ENCODE measurements around the gene HERC5.

Gene HERC5

DNA sequence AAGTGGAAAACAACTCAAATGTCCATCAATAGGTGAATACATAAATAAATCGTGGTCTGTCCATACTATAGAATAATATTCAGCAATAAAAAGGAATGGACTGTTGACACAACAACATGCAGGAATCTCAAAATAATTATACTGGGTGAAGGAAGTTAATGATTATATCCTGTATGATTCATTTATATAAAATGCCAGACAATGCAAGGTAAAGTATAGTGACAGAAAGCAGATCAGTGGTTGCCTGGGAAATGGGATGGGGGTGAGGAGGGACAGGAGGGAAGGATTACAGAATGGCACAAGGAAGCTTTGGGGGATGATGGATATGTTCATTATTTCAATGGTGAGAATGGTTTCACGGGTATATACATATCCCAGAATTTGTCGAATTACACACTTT is 54.3 kb downstream of the HERC5 start:
- TF ChIP-seq, protein P1, sequence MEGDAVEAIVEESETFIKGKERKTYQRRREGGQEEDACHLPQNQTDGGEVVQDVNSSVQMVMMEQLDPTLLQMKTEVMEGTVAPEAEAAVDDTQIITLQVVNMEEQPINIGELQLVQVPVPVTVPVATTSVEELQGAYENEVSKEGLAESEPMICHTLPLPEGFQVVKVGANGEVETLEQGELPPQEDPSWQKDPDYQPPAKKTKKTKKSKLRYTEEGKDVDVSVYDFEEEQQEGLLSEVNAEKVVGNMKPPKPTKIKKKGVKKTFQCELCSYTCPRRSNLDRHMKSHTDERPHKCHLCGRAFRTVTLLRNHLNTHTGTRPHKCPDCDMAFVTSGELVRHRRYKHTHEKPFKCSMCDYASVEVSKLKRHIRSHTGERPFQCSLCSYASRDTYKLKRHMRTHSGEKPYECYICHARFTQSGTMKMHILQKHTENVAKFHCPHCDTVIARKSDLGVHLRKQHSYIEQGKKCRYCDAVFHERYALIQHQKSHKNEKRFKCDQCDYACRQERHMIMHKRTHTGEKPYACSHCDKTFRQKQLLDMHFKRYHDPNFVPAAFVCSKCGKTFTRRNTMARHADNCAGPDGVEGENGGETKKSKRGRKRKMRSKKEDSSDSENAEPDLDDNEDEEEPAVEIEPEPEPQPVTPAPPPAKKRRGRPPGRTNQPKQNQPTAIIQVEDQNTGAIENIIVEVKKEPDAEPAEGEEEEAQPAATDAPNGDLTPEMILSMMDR (IDR thresholded peaks at IDR 0.05; ENCODE audit: control insufficient read depth, insufficient read depth, low read depth, low read length, missing control alignments) = no peak
- H3K4me3 ChIP-seq (ENCODE audit: control insufficient read depth, low read depth, low read length) = no peak overlapping the region
- DNase-seq (ENCODE audit: low read depth) = no peak

DNA sequence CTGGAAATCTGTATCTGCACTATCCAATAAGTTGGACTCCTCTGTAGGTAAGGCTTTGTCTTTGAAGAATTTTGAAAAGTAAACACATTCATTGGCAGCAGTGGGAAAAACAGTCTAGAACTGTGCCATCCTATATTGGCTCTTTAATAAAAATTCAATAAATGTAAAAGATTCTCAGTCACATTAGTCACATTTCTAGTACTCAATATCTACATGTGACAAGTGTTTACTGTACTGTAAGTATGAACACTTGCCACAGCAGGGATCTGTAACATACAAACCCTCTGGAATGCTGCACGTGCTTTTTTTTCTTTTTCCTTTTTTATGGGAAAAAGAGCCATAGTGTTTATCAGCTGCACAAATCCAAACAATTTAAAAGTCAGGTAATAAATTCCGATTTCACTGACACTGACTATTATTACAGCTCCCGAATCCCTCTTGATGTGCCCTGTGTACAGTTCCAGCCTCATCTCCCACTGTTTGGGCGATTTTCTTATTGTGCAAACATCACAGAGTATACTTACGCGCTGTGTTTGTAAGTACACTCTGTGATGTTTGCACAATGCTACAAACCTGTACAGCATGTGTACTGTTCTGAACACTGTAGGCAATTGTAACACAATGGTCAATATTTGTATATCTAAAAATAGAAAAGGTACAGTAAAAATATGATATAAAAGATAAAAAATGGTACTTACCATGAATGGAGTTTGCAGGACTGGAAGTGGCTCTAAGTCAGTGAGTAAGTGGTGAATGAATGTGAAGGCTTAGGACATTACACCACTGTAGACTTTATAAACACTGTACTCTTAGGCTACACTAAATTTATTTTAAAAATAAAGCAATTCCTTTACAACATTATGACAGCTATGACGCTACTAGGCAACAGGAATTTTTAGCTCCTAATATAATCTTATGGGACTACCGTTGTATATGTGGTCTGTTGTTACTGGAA is 57.9 kb downstream of the HERC5 start:
- no peak for DNase-seq (ENCODE audit: low read depth)
- no peak overlapping the region for H3K4me3 ChIP-seq (ENCODE audit: control insufficient read depth, low read depth, low read length)
- TF ChIP-seq, protein P1 (IDR thresholded peaks at IDR 0.05; ENCODE audit: control insufficient read depth, insufficient read depth, low read depth, low read length, missing control alignments) = no peak

DNA sequence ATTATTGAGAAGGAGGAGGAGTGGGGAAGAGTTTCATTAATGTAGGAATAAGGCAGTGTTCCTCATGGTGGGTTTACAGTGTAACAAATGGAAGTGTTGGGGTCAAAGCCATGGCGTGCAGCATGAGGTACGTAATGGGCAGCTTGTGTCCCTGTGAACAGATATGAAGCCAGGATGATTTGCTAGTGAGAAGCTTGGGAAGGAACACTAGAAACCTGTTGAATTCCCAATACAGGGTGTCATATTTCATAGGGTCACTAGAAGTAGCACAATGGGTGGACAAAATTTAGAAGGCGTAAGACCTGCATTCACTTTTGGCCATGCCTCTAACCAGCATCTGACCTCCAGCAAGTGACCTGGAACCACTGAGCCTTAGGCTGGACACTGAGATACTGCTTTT is 59.8 kb downstream of the HERC5 start:
- DNase-seq (ENCODE audit: low read depth) = no peak
- no peak overlapping the region for H3K4me3 ChIP-seq (ENCODE audit: control insufficient read depth, low read depth, low read length)
- TF ChIP-seq, protein P1 (IDR thresholded peaks at IDR 0.05; ENCODE audit: control insufficient read depth, insufficient read depth, low read depth, low read length, missing control alignments) = no peak

GRCh38 chr4:88517825-88518224 is 60.9 kb downstream of the HERC5 start:
- TF ChIP-seq, protein P1 (IDR thresholded peaks at IDR 0.05; ENCODE audit: control insufficient read depth, insufficient read depth, low read depth, low read length, missing control alignments) = no peak
- no peak for DNase-seq (ENCODE audit: low read depth)
- H3K4me3 ChIP-seq (ENCODE audit: control insufficient read depth, low read depth, low read length) = no peak overlapping the region

GRCh38 chr4:88518911-88519310 is 62.0 kb downstream of the HERC5 start:
- H3K4me3 ChIP-seq (ENCODE audit: control insufficient read depth, low read depth, low read length) = no peak overlapping the region
- TF ChIP-seq, protein P1 (IDR thresholded peaks at IDR 0.05; ENCODE audit: control insufficient read depth, insufficient read depth, low read depth, low read length, missing control alignments) = no peak
- DNase-seq (ENCODE audit: low read depth) = no peak

DNA sequence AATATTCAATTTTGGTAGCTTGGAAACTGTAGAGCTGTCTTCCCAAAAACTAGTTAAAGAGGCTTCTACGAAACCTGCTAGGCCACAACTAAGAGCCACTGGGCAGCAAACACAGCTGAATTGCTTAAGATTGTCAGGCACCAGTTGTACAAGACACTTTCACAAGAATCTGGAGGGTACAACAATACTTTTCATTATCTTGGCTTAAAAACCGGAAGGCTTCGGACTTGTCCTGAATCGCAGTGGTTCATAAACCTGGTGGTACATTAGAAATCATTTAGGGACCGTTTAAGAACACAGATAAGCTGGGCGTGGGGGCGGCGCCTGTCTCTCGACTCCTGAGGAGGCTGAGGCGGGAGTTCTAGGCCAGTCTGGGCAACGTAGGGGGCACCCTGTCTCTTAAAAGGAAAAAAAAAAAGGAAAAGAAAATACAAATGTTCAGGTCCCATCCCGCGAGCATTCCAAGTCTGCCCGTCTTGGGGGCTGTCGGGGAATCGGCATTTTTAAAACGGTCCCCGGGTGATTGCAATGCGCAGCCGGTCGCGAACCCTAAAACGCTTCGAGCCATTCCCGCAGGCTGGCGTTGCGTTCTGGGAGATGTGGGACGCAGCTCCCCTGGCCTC is 65.9 kb downstream of the HERC5 start:
- TF ChIP-seq, protein P1 (IDR thresholded peaks at IDR 0.05; ENCODE audit: control insufficient read depth, insufficient read depth, low read depth, low read length, missing control alignments) = no peak

More for the DNA sequence above, 65.9 kb downstream of the HERC5 start:
- DNase-seq (ENCODE audit: low read depth) = no peak
- H3K4me3 ChIP-seq (ENCODE audit: control insufficient read depth, low read depth, low read length) = peak overlapping the region; percentile 93

Measured in AG09309 (cell line).